ENCODE measurements around the gene MYO18B. TPM values are rescaled to one million over a fixed set of nuclear protein-coding genes. Genes with fewer than 3 reads are reported as not detected.

The MYO18B gene
- total and polyA plus RNA-seq, 2 donors (not counting 1 experiment from before 2014, with no cell fraction given), result 0.15 TPM; not detected in 1

DNA sequence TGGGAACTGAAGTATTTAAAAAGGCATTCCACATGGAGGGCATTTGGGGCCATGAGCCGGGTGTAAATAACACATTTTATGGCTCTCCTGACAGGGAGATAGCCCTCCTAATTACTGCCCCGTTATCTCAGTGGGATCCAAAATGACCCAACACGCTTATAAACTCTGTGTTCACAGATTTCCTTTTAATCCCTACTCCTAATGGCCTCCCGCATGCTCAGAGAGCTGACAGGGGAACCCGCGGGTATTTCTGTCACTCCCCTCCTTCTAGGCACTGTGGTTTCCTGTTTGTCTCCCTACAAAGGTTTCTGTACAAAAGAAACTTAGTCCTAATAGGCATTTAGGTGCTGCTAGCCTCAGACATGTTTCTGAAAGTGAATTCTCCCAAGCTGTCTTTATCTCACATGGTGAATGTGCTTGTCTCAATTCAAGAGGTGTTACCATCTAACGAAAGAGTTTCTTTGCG, 224.5 kb downstream of the MYO18B start:
- Histone ChIP-seq H3K27me3 (replicated peaks in 1 of 4; ENCODE audit: control extremely low read depth in 1 of 4, control insufficient read depth in 3 of 4, insufficient read depth in 4 of 4, low read length in 3 of 4) (peaks cover 0 to 12% (median 0%) of the 10 kb centered on the region in 4 experiments), H3K27ac (ENCODE audit: low read length in 2 of 2) (no peak overlapping the region), H3K4me1 (ENCODE audit: control insufficient read depth in 2 of 2, insufficient read depth in 2 of 2, low read length in 2 of 2) (no peaks in the 10 kb centered on the region), H3K79me2 (ENCODE audit: control insufficient read depth, insufficient read depth, low read length) (no peaks in the 10 kb centered on the region), H3K4me3 (ENCODE audit: control extremely low read depth in 1 of 5, extremely low read depth in 1 of 5, insufficient read depth in 1 of 5, low read depth in 2 of 5, low read length in 4 of 5) (no peak overlapping the region), H3K9me3 (ENCODE audit: control extremely low read depth in 1 of 3, control insufficient read depth in 2 of 3, insufficient read depth in 1 of 3, low read length in 2 of 3) (peaks cover 0 to 1% (median 0%) of the 10 kb centered on the region in 3 donors), H4K20me1 (ENCODE audit: control insufficient read depth, insufficient read depth, low read length, poor library complexity, severe bottlenecking) (no peaks in the 10 kb centered on the region), H3K36me3 (replicated peaks in 1 of 2; ENCODE audit: control extremely low read depth in 1 of 2, control insufficient read depth in 1 of 2, extremely low read depth in 1 of 2, insufficient read depth in 2 of 2, low read length in 1 of 2) (no peaks in the 10 kb centered on the region), H3K9ac (ENCODE audit: low read length) (no peak overlapping the region), H3K4me2 (replicated peaks; ENCODE audit: low read depth, low read length, poor library complexity, severe bottlenecking) (no peak overlapping the region), H2AFZ (ENCODE audit: insufficient read depth, low read depth, low read length, poor library complexity, severe bottlenecking) (peak overlapping the region; percentile 8)
- Mint-ChIP-seq H3K4me1 (peaks cover 4% of the 10 kb centered on the region), H3K27ac (no peak overlapping the region), H3K27me3 (peaks cover 42% of the 10 kb centered on the region), H3K9me3 (ENCODE audit: insufficient read depth) (peaks cover 5% of the 10 kb centered on the region), H3K4me3 (no peak overlapping the region)
- 0% methylated on average over 6 of the region's 8 CpGs for WGBS (ENCODE audit: insufficient coverage)
- POLR2A ChIA-PET, result no interaction called here
- DNase-seq (no peak), ATAC-seq (ENCODE audit: low read depth) (no peak)
- CTCF ChIA-PET, result no interaction called here
- intact Hi-C loops (cut with micrococcal nuclease), result no loop called here
- TF ChIP-seq, protein P1, sequence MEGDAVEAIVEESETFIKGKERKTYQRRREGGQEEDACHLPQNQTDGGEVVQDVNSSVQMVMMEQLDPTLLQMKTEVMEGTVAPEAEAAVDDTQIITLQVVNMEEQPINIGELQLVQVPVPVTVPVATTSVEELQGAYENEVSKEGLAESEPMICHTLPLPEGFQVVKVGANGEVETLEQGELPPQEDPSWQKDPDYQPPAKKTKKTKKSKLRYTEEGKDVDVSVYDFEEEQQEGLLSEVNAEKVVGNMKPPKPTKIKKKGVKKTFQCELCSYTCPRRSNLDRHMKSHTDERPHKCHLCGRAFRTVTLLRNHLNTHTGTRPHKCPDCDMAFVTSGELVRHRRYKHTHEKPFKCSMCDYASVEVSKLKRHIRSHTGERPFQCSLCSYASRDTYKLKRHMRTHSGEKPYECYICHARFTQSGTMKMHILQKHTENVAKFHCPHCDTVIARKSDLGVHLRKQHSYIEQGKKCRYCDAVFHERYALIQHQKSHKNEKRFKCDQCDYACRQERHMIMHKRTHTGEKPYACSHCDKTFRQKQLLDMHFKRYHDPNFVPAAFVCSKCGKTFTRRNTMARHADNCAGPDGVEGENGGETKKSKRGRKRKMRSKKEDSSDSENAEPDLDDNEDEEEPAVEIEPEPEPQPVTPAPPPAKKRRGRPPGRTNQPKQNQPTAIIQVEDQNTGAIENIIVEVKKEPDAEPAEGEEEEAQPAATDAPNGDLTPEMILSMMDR (IDR thresholded peaks at IDR 0.05), result no peak
- TF ChIP-seq EZH2 (IDR thresholded peaks at IDR 0.05; ENCODE audit: borderline replicate concordance, insufficient read depth, low read depth, low read length, poor library complexity, severe bottlenecking), result no peak

DNA sequence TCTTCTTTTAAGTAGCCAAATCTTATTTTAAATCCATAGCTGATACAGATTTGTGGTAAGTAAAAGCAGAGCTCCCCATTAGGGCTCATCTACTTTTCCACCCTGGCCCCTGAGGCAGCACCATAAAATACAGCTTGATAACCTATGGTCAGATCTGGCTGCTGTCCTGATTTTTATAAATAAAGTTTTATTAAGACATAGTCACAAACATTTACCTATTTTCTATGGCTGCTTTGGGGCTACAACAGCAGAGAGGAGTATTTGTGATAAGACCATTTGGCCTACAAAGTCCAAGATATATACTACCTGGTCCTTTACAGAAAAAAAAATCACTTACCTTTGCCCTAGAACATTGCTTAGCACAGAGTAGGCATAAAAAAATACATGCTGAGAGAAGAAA, 227.3 kb downstream of the MYO18B start:
- ATAC-seq (ENCODE audit: low read depth) (no peak), DNase-seq (no peak)
- ChIA-PET CTCF (no interaction called here), POLR2A (no interaction called here)
- intact Hi-C loops (cut with micrococcal nuclease), result no loop called here
- H3K9ac ChIP-seq (ENCODE audit: low read length), result no peak overlapping the region
- H3K9me3 ChIP-seq (ENCODE audit: control extremely low read depth in 1 of 3, control insufficient read depth in 2 of 3, insufficient read depth in 1 of 3, low read length in 2 of 3), result peaks cover 0 to 1% (median 0%) of the 10 kb centered on the region in 3 donors
- H3K27ac ChIP-seq (ENCODE audit: low read length in 2 of 2), result no peak overlapping the region
- Mint-ChIP-seq H3K27ac (no peak overlapping the region), H3K4me1 (peaks cover 4% of the 10 kb centered on the region), H3K27me3 (peaks cover 41% of the 10 kb centered on the region), H3K4me3 (no peak overlapping the region), H3K9me3 (ENCODE audit: insufficient read depth) (no peaks in the 10 kb centered on the region)
- no peaks in the 10 kb centered on the region for H3K36me3 ChIP-seq (replicated peaks in 1 of 2; ENCODE audit: control extremely low read depth in 1 of 2, control insufficient read depth in 1 of 2, extremely low read depth in 1 of 2, insufficient read depth in 2 of 2, low read length in 1 of 2)
- H3K27me3 ChIP-seq (replicated peaks in 1 of 4; ENCODE audit: control extremely low read depth in 1 of 4, control insufficient read depth in 3 of 4, insufficient read depth in 4 of 4, low read length in 3 of 4), result peaks cover 0 to 12% (median 0%) of the 10 kb centered on the region in 4 experiments
- H3K4me2 ChIP-seq (replicated peaks; ENCODE audit: low read depth, low read length, poor library complexity, severe bottlenecking), result no peak overlapping the region
- TF ChIP-seq, protein P1 (IDR thresholded peaks at IDR 0.05), result no peak
- no peak for TF ChIP-seq EZH2 (IDR thresholded peaks at IDR 0.05; ENCODE audit: borderline replicate concordance, insufficient read depth, low read depth, low read length, poor library complexity, severe bottlenecking)
- no peak overlapping the region for H3K4me3 ChIP-seq (ENCODE audit: control extremely low read depth in 1 of 5, extremely low read depth in 1 of 5, insufficient read depth in 1 of 5, low read depth in 2 of 5, low read length in 4 of 5)
- no peaks in the 10 kb centered on the region for H3K79me2 ChIP-seq (ENCODE audit: control insufficient read depth, insufficient read depth, low read length)
- H2AFZ ChIP-seq (ENCODE audit: insufficient read depth, low read depth, low read length, poor library complexity, severe bottlenecking), result no peak overlapping the region
- no peaks in the 10 kb centered on the region for H3K4me1 ChIP-seq (ENCODE audit: control insufficient read depth in 2 of 2, insufficient read depth in 2 of 2, low read length in 2 of 2)
- H4K20me1 ChIP-seq (ENCODE audit: control insufficient read depth, insufficient read depth, low read length, poor library complexity, severe bottlenecking), result no peaks in the 10 kb centered on the region
